Measurements from ENCODE around the gene IQCF2.
"Not testable (repeated sequence)": the region's sequence is repeated elsewhere in the genome, so short reads cannot be mapped to it uniquely, and the experiment has no call there.

IQCF2 gene

DNA sequence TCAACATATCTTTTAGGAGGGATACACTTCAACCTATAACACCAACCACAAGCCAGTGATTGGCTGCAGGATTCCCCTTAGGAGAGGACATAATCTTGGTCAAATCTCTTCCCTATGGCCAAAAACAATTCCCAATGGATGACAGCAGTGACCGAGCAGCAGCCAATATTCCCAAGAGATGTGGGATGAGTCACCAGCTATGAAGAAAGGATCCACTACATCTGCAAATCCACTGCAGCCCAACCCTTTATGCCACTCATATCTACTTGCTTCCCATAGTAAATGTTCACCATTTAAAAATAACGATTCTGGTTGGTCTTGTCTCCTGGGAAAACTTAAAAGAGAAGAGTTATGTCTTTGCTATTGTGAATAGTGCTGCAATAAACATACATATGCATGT is 18.5 kb downstream of the IQCF2 start:
- DNase-seq (ENCODE audit: low read depth), result no peak

DNA sequence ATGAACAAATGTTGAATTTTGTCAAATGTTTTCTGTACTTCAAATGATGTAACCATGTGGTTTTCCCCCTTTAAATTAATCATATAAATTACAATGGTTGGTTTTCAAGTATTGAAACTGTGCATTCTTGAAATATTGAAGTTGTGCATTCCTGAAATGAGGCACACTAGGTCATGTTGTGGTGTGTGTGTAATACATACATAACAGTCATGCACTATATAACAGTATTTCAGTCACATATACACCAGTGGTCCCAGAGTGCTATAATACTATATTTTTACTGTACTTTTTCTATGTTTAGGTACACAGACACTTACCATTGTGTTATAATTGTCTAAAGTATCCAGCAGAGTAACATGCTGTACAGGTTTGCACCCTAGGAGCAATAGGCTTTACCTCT is 25.0 kb downstream of the IQCF2 start:
- DNase-seq (ENCODE audit: low read depth), result no peak

DNA sequence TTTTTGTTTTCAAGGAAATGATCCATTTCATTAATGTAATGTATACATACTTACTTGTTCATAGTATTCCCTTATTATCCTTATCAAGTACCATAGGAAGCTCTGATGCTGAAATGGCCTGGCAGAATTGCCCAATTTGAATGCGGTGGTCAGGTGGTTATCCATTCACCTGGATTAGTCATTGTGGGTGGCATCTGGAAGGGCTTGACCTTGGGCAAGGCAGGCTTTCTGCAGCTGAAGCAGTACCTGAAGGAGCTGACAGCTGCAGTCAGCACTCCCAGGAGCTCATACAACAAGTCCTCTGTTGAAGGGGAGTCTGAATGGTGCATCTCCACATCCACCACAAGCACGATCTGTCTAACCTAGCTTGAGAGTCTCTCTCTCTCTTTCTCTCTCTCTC is 26.2 kb downstream of the IQCF2 start:
- DNase-seq (ENCODE audit: low read depth), result no peak

DNA sequence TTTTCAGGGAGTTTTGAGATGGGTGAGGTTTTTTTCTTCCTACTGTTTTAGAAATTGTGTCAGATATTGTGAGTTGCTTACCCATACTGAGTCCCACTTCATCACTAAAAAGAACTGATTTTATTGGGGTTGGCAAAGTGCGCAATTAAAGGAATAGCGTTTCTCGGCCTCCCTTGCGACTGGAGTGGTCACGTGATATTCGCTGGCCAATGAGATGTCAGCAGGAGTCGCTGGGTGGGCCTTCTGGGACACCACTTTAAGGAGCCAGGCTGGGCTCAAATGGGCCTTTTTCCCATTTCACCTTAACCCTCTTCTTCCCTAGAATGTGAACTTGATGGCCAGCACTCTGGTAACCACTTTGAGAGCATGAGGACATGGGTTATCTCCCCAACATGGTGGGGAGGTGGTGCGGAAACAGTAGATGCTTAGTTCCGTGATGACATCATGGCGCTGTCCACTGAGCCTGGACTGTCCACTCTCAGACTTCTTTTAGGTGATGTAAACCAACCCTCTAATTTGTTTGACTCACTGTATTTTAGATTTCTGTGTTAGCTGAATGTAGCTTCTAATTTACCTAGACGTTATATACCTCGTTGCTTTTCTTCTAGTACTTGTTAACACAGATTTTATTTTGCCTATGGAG is 27.2 kb downstream of the IQCF2 start:
- DNase-seq (ENCODE audit: low read depth), result no peak

DNA sequence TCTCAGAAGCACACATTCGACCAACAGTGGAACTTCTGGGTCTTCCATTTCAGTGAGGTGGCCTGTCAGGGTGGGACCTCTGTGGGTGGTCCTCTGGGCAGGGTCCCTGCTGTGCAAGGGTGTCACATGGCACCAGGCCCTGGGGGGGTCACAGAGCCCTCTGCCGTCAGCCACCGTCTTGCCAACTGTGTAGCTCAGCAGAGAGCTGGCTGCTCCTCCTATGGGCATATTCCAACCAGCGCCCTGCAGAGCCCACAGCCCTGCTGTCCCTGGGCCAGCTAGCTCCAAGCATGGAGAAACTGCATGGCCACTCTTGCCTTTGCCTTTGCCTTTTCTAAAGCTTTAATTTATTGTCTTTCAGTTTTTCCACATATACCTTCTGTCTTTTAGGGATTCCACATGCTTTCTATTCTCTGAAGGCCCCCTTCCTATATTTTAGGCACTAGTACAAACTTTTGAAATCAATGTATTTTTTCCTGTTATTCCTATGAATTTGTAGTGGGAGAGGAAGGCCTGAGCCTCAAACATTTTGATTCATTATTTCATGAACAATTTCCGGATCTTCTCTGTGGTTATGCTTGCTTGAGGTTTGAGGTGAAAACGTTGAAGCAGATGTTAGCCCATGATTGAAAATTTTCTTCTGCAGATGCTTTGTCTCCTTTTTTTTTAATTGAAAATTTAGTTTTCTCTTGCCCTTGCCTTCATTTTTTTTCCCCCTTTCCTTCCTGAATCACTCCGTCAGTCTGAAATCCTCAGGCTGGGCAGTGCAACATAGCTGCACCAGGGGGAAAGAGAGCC is 30.0 kb downstream of the IQCF2 start:
- DNase-seq (ENCODE audit: low read depth), result no peak

DNA sequence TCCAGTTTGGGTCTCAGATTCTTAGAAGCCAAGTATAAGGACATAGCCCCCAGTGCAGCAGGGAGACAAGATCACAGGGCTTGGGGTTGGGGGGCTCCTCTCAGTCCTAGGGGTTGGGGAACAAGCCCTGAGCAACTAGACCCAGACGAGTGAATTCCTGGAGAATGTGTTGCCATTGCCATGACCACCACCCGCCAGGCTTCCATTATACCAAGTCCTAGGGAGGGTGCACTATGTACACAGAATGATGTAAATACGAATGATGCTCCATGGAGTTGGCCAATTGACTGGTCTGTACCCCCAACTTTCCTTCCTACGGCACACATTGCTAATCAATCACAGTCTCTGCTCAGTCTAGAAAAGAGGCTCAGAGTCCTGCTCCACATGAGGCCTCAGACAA is 33.0 kb downstream of the IQCF2 start:
- no peak for DNase-seq (ENCODE audit: low read depth)

DNA sequence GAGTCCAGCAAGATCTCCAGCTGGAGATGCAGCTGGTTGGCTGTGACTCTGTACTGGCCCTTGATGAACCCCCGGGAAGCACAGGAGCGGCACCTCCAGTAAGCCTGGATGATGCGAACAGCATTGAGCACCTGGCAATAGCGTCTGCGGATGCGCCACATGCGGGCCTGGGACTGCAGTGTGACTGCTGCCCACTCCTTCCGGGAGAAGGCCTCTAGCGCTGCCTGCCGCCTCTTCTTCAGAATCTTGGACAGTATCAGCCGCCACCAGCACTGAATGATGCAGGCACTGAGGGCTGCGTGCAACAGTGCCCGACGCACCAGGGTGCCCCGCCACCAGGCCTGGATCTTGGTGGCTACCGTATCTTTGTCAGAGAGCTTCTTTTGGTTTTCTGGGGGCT is 33.5 kb downstream of the IQCF2 start:
- no peak for DNase-seq (ENCODE audit: low read depth)

DNA sequence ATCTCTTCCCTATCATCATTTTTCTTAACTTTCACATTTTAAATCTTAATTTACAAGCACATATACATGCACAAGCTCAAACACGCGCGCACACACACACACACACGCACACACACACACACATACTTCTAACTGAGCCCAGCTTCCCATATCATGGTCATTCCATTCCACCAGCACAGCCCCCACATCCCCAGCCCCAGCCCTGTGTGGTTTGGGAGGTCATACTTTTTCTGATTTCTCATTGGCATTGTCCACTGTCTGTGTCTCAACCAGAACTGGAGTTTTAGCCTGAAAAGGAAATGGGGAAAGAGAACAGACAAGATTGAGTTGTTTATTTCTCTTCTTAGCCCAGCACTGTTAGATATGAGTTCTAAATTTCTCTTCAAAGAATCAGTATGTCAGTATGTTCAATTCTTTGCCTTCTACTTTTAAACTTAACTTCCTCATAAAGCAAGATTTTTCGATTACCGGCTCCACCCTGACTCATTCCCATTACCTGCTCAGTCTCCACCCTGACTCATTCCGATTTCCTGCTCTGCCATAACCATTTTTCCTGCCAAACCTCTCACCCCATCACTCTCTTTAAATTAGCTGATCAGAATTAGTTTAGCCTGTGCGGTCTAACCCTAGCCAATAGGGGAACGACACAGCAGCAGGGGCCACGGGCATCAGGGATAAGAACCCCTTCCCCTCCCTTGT is 35.3 kb downstream of the IQCF2 start:
- DNase-seq (ENCODE audit: low read depth), result no peak

DNA sequence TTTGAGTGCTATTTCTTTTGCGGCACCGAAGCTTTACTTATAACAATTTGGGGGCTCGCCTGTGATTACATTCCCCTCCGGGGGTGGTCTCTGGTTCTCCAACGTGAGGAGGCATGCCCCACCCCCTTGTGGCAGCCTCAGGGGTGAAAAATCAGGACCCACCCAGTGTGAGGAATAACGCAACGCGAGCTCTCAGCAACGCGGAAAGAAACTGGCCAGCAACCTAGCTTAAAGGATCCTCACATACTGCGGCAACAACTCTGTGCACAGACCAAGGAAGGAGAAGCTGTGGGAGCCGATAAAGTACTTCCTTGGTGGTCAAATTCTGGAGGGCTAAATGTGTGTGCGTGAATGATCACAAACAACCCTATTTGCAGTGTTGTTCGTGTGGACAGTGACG is 36.0 kb downstream of the IQCF2 start:
- DNase-seq (ENCODE audit: low read depth), result no peak

DNA sequence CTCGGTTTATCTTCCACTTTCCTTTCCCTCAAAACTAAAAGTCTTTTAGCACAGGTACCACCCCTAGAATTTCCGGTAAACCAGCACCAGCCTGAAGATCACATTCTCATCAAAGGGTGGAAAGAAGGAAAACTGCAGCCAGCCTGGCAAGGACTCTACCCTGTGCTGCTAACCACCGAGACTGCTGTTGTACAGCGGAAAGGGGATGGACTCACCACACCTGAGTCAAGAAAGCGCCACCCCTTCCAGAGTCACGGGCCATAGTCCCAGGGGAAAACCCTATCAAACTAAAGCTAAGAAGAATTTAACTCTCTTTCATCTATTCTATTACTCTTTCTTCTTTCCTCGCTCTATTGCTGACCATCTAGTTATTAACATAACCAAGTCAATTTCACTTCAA is 38.6 kb downstream of the IQCF2 start:
- not testable (repeated sequence) for DNase-seq (ENCODE audit: low read depth)

DNA sequence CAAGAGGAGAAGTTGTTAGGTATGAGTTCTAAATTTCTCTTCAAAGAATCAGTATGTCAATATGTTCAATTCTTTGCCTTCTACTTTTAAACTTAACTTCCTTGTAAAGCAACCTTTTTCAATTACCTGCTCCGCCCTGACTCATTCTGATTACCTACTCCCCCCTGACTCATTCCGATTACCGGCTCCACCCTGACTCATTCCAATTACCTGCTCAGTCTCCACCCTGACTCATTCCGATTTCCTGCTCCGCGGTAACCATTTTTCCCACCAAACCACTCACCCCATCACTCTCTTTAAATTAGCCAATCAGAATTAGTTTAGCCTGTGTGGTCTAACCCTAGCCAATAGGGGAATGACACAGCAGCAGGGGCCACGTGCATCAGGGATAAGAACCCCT is 40.9 kb downstream of the IQCF2 start:
- not testable (repeated sequence) for DNase-seq (ENCODE audit: low read depth)

DNA sequence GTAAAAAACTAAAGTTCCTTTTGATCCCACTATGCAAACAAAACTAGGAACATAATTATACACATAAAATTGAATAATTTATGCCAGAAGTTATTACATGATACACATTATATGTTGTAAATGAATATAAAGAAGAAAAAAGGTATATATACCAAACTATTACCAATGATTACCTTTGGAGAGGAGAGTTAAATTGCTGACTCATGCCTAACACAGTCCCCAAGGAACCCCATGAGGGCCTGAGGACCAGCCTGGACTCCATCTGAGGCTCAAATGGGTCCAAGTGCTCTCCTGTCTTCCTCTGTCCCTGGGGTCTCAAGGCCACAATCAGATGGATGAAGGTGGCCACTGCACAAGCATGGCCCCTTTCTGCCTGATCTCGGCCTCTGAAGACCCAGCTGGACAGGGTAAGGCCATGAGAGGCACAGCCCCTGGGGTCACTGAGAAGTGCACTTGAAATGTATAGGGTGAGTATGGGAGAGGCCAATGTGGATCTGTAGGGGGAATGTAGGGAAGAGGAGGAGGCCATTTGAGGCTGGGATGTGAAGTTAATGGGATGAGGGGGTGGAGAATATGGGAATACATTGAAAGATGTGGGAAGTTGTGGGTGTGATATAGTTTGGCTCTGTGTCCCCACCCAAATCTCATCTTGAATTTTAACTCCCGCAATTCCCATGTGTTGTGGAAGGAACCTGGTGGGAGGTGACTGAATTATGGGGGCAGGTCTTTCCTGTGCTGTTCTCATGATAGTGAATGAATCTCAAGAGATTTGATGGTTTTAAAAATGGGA is 42.8 kb downstream of the IQCF2 start:
- DNase-seq (ENCODE audit: low read depth), result no peak

DNA sequence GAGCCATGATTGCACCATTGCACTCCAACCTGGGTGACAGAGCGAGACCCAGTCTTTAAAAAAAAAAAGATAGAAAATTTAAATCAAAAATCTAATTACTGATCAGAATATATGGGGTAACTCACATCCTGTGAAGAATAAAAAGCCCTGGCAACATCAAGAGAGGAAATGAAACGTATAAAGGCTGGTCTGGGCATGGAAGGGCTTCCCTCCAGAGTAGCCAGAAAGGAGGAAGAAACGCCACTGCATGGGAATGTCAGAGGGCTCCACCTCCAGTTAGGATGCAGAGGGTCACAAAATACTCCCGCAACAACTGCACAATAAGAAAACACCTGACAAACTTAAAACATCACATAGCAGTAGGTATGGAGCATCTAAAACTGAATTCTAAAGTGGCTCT is 46.6 kb downstream of the IQCF2 start:
- no peak for DNase-seq (ENCODE audit: low read depth)

Data from stromal cell of bone marrow (primary cell).